ENCODE results near the gene TRAPPC3L.
"Not testable (repeated sequence)": the region's sequence is repeated elsewhere in the genome, so short reads cannot be mapped to it uniquely, and the experiment has no call there.

TRAPPC3L gene

GRCh38 chr6:116507324-116507723 is 38.2 kb downstream of the TRAPPC3L start:
- no peak for TF ChIP-seq ZFX (IDR thresholded peaks at IDR 0.05)
- TF ChIP-seq CTCF (conservative IDR thresholded peaks at IDR 0.05), result no peak

GRCh38 chr6:116500969-116501433 is 44.5 kb downstream of the TRAPPC3L start:
- H3K27ac ChIP-seq, result no peak overlapping the region
- TF ChIP-seq ZFX (IDR thresholded peaks at IDR 0.05) (no peak), CTCF (conservative IDR thresholded peaks at IDR 0.05) (no peak)

More at GRCh38 chr6:116507324-116507723, 38.2 kb downstream of the TRAPPC3L start:
- no peak overlapping the region for H3K27ac ChIP-seq

GRCh38 chr6:116497113-116497676 is 48.3 kb downstream of the TRAPPC3L start:
- TF ChIP-seq ZFX (IDR thresholded peaks at IDR 0.05) (no peak), CTCF (conservative IDR thresholded peaks at IDR 0.05) (no peak)
- no peak overlapping the region for H3K27ac ChIP-seq

GRCh38 chr6:116495161-116495560 is 50.3 kb downstream of the TRAPPC3L start:
- H3K27ac ChIP-seq, result not testable (repeated sequence)

- TF ChIP-seq CTCF (conservative IDR thresholded peaks at IDR 0.05) (no peak), ZFX (IDR thresholded peaks at IDR 0.05) (no peak)
- no peak overlapping the region for H3K27ac ChIP-seq
Observed at GRCh38 chr6:116492331-116493067, 53.0 kb downstream of the TRAPPC3L start.

GRCh38 chr6:116491610-116492330 is 53.7 kb downstream of the TRAPPC3L start:
- H3K27ac ChIP-seq, result no peak overlapping the region
- TF ChIP-seq ZFX (IDR thresholded peaks at IDR 0.05) (no peak), CTCF (conservative IDR thresholded peaks at IDR 0.05) (no peak)

- no peak overlapping the region for H3K27ac ChIP-seq
- TF ChIP-seq CTCF (conservative IDR thresholded peaks at IDR 0.05), result no peak
- TF ChIP-seq ZFX (IDR thresholded peaks at IDR 0.05), result no peak
Observed at GRCh38 chr6:116485559-116486184, 59.8 kb downstream of the TRAPPC3L start.
